HG03039 (cell line): ENCODE data around the gene SPR.

ENCODE experiments used
- ATAC-seq: cut with Tn5 transposase; IDR thresholded peaks from one replicate; pipeline ENCODE4 v1.9.1; 2021; ENCODE audit warnings: mild to moderate bottlenecking, moderate library complexity; ENCODE audit not compliant: unreplicated experiment

Gene SPR

DNA sequence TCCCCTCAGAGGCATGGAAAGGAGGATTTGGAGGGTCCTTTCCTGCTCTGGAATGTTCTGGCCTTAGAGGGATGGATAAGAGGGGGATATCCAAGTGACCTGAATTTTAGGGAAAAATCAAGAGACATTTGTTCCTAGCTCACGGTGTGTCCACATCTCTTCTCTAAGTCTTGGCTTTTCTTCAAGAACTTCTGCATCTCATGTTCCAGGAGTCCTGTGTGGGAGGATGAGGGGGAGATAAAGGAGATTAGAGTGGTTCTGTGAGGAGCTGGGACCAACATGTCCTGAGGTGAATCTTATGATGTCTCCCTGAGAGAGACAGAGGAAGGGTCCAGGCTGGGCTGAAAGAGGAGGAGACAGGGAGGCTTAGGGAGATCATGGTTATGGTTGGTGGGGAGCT lies 41.8 kb downstream of the SPR start:
- no peak for ATAC-seq

DNA sequence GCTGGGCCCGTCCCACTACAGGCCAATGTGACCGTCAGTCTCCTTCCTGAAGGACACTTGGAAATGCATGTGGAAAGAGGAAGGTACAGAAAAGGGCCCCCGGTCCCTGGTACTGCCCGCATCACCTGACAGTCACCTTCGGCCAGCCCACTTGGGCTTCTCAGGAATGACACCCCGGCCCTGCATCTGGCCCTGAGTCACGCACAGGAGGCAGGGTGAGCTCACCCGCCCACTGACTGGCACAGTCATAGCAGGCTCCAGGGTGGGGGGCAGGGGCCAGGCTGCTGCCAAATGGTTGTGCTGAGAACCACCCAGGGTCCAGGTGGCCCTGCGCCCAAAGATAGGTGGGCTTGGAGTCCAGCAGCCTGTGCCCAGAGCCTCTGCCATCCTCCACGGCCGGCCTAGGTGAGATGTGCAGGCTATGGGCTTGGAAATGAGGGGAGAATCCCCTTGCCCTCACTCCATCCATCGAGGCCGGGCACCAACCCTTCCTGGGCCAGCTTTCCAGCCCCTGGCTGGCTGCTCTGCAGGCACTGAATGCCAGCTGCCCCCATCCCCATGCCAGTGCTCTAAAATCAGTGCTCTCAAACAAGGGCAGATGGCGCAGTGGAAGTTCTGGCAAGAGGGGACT lies 44.2 kb downstream of the SPR start:
- ATAC-seq, result no peak

DNA sequence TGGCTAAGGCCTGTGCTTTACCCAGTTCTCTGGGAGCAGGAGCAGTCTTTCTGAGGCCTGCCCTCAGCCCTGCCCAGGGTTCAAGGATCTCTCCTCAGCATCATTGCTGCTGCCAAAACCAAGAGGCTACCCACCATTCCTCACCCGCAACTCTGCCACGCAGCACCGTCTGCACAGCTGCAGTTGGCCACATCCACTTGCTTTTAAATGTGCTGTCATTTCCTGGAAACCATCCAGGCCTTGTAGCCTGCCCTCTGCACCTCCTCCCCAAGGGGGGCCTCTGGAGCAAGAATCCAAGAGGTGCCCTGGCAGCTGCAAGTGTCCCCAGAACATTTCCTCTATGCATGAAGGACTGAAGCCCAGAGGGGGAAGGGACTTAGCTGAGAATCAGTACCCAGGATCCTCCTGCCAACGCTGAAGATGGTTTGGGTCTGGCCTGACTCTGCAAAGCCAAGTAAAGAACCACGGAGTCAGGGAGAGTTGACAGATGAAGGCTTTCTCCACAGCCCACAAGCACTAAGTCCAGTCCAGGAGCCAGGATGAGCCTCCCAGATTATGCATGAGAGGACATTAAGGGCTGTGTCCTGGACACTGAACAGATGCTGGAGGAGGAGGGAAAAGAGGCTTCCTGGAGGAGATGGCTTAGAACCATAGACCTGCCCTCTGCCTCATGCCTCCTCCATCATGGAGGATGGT lies 45.0 kb downstream of the SPR start:
- no peak for ATAC-seq

DNA sequence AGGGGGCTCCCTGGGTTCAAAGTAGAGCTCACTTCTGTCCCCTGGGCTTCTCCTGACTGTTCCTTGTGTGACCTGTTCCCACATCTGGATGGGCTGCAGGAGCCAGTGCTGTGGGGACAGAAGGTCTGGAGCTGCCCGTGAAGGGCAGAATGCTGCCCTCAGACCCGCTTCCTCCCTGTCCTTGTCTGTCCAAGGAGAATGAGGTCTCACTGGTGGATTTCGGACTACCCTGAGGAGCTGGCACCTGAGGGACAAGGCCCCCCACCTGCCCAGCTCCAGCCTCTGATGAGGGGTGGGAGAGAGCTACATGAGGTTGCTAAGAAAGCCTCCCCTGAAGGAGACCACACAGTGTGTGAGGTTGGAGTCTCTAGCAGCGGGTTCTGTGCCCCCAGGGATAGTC lies 45.6 kb downstream of the SPR start:
- ATAC-seq, result no peak

DNA sequence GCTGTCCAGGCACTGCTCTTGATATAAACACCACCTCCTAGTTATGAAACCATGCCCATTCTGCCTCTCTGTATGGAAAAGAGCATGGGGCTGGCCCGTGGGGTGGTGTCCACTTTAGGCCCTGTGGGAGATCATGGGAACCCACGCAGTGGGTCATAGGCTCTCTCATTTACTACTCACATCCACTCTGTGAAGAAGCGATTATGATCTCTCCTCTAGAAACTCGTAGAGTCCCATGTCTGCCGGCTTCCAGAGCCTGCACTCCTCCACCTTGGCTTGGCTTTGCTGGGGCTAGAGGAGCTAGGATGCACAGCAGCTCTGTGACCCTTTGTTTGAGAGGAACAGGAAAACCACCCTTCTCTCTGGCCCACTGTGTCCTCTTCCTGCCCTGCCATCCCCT lies 46.0 kb downstream of the SPR start:
- ATAC-seq, result no peak

DNA sequence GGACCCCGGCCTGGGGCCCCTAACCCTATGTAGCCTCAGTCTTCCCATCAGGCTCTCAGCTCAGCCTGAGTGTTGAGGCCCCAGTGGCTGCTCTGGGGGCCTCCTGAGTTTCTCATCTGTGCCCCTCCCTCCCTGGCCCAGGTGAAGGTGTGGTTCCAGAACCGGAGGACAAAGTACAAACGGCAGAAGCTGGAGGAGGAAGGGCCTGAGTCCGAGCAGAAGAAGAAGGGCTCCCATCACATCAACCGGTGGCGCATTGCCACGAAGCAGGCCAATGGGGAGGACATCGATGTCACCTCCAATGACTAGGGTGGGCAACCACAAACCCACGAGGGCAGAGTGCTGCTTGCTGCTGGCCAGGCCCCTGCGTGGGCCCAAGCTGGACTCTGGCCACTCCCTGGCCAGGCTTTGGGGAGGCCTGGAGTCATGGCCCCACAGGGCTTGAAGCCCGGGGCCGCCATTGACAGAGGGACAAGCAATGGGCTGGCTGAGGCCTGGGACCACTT lies 46.5 kb downstream of the SPR start:
- ATAC-seq, result no peak

DNA sequence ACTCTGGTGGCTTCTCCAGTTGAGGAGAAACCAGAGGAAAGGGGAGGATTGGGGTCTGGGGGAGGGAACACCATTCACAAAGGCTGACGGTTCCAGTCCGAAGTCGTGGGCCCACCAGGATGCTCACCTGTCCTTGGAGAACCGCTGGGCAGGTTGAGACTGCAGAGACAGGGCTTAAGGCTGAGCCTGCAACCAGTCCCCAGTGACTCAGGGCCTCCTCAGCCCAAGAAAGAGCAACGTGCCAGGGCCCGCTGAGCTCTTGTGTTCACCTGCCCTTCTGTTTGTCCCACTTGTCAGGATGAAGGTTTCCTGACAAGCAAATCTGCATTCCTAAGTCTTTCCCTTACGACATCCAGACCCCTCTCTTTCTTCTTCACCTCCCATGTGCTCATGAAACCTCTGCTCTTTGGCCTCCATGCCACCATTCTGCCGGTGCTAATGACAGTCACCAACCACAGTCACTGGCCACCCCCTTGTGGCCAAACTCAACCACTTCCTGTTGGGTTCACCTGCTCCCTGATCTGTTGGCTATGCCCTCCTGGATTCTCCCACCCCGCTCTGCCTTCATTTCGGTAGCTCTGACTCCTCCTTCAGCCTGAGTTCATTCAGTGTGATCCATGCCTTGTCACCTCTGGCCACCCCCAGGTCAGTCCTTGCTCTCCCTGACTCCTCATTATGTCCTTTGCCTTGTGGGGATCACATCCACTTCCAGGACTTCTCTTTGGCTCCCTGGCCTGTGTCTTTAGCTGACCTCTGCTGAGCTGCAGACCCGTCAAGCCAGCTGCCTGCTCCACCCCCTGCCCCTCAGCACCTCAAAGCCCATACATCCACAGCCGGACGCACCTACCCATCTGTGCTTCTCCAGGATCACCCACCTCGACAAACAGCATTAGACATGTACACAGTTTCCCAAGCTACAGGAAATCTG lies 47.7 kb downstream of the SPR start:
- ATAC-seq, result no peak

DNA sequence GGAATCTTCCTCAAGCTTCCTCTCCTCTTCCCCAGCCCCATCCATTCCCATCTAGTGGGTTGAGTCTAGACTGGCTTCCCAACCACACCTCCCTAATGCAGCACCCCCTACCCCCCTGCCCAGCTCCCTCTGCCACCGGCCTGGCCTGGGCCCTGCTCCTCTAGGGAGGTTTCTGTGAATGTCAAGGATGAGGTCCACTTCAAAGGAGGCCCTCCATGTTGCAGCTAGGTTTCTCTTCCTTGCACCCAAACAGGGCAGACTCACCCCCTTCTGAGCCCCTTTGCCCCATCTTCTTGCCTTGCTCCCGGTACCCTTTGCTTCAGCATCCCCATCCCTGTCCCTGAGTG lies 48.4 kb downstream of the SPR start:
- no peak for ATAC-seq

DNA sequence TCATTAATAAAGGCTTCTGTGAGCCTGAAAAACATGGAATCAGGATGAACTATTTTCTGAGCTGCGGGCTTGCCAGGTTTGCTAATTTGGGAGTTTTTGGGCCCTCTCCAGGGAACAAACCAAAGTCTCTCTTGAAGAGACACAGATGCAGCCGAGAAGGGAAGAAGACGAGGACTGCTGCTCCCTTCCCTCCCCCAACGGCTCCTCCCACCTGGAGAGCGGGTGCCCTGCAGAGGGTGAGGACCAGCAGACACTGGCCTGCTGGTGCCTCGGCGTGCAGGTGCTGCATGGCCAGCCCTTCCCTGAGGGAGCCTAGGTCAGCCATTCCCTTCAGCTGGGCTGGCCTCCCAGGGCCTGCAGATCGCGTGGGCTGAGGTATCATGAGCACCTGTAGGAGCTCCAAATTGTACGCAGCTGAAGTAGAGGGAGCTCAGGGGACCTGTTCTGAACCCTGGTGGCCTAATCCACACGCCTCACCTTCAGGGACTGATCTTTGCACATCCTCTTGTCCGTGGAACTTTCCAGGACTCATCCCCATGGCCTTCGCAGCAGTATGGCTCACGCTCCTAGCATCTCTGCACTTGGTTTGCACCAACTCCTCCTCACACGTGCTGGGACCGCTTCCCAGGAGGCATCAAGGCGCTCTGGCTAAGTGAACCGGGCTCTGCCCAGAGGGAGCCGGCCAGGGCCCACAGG lies 49.6 kb downstream of the SPR start:
- no peak for ATAC-seq

DNA sequence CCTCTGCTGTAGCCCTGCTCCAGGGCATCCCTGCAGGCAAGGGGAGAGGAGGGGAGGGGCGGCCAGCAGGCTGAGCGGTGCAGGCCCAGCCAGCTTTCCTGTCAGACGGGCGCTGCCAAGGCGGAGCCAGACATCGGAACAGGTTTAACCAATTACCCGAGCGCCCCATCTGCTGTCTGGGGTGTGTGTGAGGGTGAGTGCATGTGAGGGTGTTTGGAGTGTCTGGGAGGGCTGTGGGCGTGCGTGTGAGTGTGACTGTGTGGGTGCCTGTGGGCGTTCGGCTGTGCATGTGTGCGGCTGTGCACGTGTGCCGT lies 50.1 kb downstream of the SPR start:
- ATAC-seq, result no peak

DNA sequence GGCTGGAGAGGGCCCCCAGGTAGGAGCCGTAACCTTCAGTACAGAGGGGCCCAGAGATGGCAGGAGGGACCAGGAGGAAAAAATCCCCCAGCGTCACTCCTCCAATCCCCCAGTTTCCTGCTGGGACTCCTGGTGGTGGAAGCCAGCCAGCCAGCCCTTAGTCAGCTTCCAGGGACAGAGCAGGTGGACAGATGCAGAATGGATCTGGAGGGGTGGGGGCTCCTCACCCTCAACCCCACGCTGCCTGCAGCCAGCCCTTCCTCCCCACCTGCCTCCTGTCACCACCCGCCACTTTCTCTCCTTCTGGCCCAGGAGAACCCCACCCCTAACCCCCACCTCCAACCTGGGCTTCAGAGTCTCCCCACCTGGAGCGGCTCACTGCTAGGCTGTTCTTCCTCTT lies 51.2 kb downstream of the SPR start:
- no peak for ATAC-seq

DNA sequence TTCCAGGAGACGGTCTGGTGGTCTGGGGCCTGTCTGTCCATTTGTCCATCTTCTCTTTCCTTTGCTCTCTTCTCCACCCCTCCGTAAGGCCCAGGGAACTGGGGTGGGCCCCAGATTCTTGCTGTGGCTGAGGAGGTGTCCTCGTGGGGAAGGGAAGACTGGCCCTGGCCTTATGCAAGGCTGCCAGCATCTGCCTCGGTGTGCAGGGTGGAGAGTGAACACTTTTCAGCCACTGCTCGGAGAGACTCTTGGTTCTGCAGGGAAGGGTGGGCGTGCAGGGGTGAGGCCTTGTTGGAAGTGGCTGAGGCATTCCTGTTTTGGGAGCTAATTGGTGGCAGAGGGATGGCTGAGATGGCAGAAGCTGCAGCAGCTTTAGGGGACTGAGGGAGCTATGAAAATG lies 53.2 kb downstream of the SPR start:
- ATAC-seq, result no peak

DNA sequence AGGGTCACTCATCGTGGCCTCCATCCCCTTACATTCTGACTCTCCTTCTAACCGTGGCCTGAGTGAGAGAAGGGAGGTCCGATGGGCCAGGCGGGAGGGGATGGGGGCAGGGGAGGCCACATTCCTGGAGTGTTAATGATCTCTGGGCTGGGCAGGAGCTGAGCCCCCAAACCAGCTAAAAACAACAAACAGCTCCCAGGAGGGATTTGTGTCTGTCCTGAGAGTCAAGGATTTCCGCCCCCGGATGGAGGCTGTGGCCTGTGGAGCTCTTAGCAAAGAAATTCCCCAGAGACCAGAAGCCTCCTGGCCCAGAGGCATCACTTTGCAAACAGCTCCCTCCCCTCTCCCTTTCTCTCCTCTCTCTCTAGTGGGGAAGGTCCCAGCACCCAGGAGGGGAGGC lies 53.6 kb downstream of the SPR start:
- no peak for ATAC-seq
